ENCODE measurements around the gene IQGAP1. TPM values are rescaled to one million over a fixed set of nuclear protein-coding genes. Genes with fewer than 3 reads are reported as not detected.

The IQGAP1 gene
- total RNA-seq, 1 donor from 2014 or later: 187 TPM

DNA sequence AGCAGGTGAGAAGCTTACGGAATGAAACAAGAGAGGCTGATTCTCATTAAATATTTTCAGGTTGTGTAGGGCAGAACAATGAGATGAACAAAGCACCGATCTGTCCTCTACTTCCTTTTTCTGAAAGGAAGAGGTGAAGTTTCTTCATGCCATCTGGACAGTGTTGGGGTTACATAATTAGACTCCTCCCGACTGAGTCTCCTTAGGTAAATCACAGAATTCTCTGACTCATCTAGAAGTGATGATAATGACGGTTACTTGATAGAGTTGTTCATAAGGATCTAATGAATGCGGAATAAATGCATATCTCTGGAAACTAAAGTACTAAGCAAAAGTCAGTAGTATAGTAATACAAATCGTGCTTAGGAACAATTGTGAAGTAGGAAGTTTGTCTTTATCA is 162.9 kb downstream of the IQGAP1 start:
- DNase-seq (ENCODE audit: low read depth): no peak
- TF ChIP-seq CTCF (conservative IDR thresholded peaks at IDR 0.05; ENCODE audit: low read depth, low read length): no peak
- H3K4me3 ChIP-seq (ENCODE audit: low read depth, low read length): no peak overlapping the region

Other genes starting within 250 kb of the IQGAP1 start
- 75.6 and 89.6 TPM in 2 replicates for gene SEMA4B, start 186.9 kb upstream of the IQGAP1 start, total RNA-seq
- gene CIB1, start 154.3 kb upstream of the IQGAP1 start, total RNA-seq: 76.0 and 90.9 TPM in 2 replicates
- 9.9 and 22.3 TPM in 2 replicates for gene GDPGP1, start 154.0 kb upstream of the IQGAP1 start, total RNA-seq
- gene TTLL13, start 138.7 kb upstream of the IQGAP1 start, total RNA-seq: not detected in 2 replicates
- gene NGRN, start 122.6 kb upstream of the IQGAP1 start, total RNA-seq: 74.8 and 79.6 TPM in 2 replicates
- gene ZNF774, start 36.0 kb upstream of the IQGAP1 start, total RNA-seq: 1.1 and 5.9 TPM in 2 replicates
- gene CRTC3, start 141.7 kb downstream of the IQGAP1 start, total RNA-seq: 7.1 and 10.0 TPM in 2 replicates

All from epithelial cell of proximal tubule (primary cell).